HepG2 (cell line): Measurements from ENCODE around the gene INTS1. TPM values are rescaled to one million over a fixed set of nuclear protein-coding genes. Genes with fewer than 3 reads are reported as not detected.

Experiments
- ATAC-seq: fragments of 200-7000 bp; cut with Tn5 transposase; 3 replicates; pipeline ENCODE4 v1.9.1; 2020; ENCODE audit warnings: mild to moderate bottlenecking, moderate library complexity
- BruUV-seq: library from RNA; stranded (reverse); fragments of 400-500 nt; replicated peaks from 2 replicates; lab custom pipeline; 2021; lab: Mats Ljungman, UMichigan
- CTCF ChIA-PET: fragments of 300-600 bp; formaldehyde crosslinking; extraction: SDS; loops from one replicate; lab custom pipeline; 2021; ENCODE audit warnings: low total read pairs, inconsistent platforms, low intra/inter-chr PET ratio; lab: Yijun Ruan, JAX
- POLR2A ChIA-PET: fragments of 350-600 bp; sonication (Branson Sonifier 250); formaldehyde crosslinking; loops from one replicate; lab custom pipeline; 2020; ENCODE audit warnings: antibody characterized with exemption, inconsistent platforms; lab: Yijun Ruan, JAX
- DNase-seq: peaks from one replicate; pipeline ENCODE4 v3.0.0-alpha.2; 2015; ENCODE audit warnings: low spot score
- FAIRE-seq: peaks from 3 replicates; lab custom pipeline; 2011; peaks lifted over from hg19 to GRCh38; lab: Jason Lieb, UNC
- H2AFZ ChIP-seq: one replicate; pipeline ENCODE4 v1.6.1; 2011; ENCODE audit warnings: low read length, inconsistent platforms
- H3K27ac ChIP-seq: fragments of 300-600 bp; 3 replicates; pipeline ENCODE4 v1.8.0; 2011; ENCODE audit warnings: mixed run types, mild to moderate bottlenecking, mixed read lengths, low read length, inconsistent platforms; ENCODE audit not compliant: insufficient read depth; ENCODE audit errors: extremely low read length
- H3K27me3 ChIP-seq, 2 experiments: fragments of 200-600 bp in 1 of 2; 2 replicates in 1 of 2; 3 replicates in 1 of 2; pipeline versions ENCODE4 v1.6.0 to v1.8.0; 2011; ENCODE audit warnings: low read length in 2 of 2, mild to moderate bottlenecking in 2 of 2, moderate library complexity in 2 of 2, inconsistent platforms in 1 of 2; ENCODE audit not compliant: insufficient read depth in 2 of 2, control insufficient read depth in 1 of 2
- H3K36me3 ChIP-seq, 2 experiments: fragments of 200-600 bp in 1 of 2; replicated peaks in 1 of 2; 2 replicates in 1 of 2; 3 replicates in 1 of 2; pipeline versions ENCODE4 v1.5.1 to v1.8.0; 2011; ENCODE audit warnings: low read length in 2 of 2, inconsistent platforms in 1 of 2; ENCODE audit not compliant: insufficient read depth in 2 of 2, control insufficient read depth in 1 of 2
- H3K4me1 ChIP-seq: 2 replicates; pipeline ENCODE4 v1.5.1; 2012; ENCODE audit warnings: low read length, inconsistent platforms; ENCODE audit not compliant: insufficient read depth
- H3K4me2 ChIP-seq: 2 replicates; pipeline ENCODE4 v1.6.0; 2011; ENCODE audit warnings: low read depth, low read length, inconsistent platforms
- H3K4me3 ChIP-seq, 3 experiments: fragments of 200-600 bp in 1 of 3; sonication (generic), shearing (Covaris generic) in 1 of 3; replicated peaks in 1 of 3; 2 replicates each; pipeline ENCODE4 v1.5.1; 2011 to 2016; ENCODE audit warnings: low read length in 3 of 3, inconsistent platforms in 2 of 3, low read depth in 2 of 3, mild to moderate bottlenecking in 2 of 3, control low read depth in 1 of 3, mixed read lengths in 1 of 3; ENCODE audit not compliant: insufficient read depth in 1 of 3
- H3K79me2 ChIP-seq: one replicate; pipeline ENCODE4 v1.6.1; 2011; ENCODE audit warnings: low read length, inconsistent platforms; ENCODE audit not compliant: insufficient read depth
- H3K9ac ChIP-seq: 2 replicates; pipeline ENCODE4 v1.6.0; 2011; ENCODE audit warnings: mild to moderate bottlenecking, low read depth, low read length, inconsistent platforms; ENCODE audit not compliant: insufficient read depth
- H3K9me3 ChIP-seq: 2 replicates; pipeline ENCODE4 v1.5.1; 2012; ENCODE audit warnings: mild to moderate bottlenecking, low read length
- H4K20me1 ChIP-seq: 2 replicates; pipeline ENCODE4 v1.6.0; 2011; ENCODE audit warnings: inconsistent platforms, mild to moderate bottlenecking, low read length, moderate library complexity; ENCODE audit not compliant: insufficient read depth
- CC2D1A ChIP-seq: sonication (generic); formaldehyde crosslinking; IDR thresholded peaks from 2 replicates; pipeline ENCODE4 v1.8.1; 2023; ENCODE audit warnings: mild to moderate bottlenecking, missing genetic modification reagents
- MED1 ChIP-seq: sonication (generic); formaldehyde crosslinking; IDR thresholded peaks from 2 replicates; pipeline ENCODE4 v1.4.0; 2020; ENCODE audit warnings: missing genetic modification reagents
- NAIF1 ChIP-seq: sonication (generic); formaldehyde crosslinking; IDR thresholded peaks from 2 replicates; pipeline ENCODE4 v1.5.0; 2020; ENCODE audit warnings: mild to moderate bottlenecking, missing genetic modification reagents, borderline replicate concordance
- SRF ChIP-seq: IDR thresholded peaks from 2 replicates; pipeline ENCODE4 v1.6.1; 2011; ENCODE audit warnings: mild to moderate bottlenecking, low read depth, low read length, moderate library complexity
- STAG1 ChIP-seq: sonication (generic); formaldehyde crosslinking; IDR thresholded peaks from 2 replicates; pipeline ENCODE4 v1.4.0; 2020; ENCODE audit warnings: missing genetic modification reagents
- TCF12 ChIP-seq, 2 experiments: fragments of 450-650 bp in 1 of 2; sonication (generic) in 1 of 2; formaldehyde crosslinking in 1 of 2; IDR thresholded peaks; 2 replicates each; pipeline versions ENCODE4 v1.6.1 to v1.8.0; 2017 to 2022; ENCODE audit warnings: antibody characterized with exemption in 1 of 2, mild to moderate bottlenecking in 1 of 2, missing genetic modification reagents in 1 of 2, moderate library complexity in 1 of 2
- ZBTB20 ChIP-seq: sonication (generic); formaldehyde crosslinking; IDR thresholded peaks from 2 replicates; pipeline ENCODE4 v1.8.1; 2023; ENCODE audit warnings: missing genetic modification reagents, low read depth, mild to moderate bottlenecking, borderline replicate concordance
- ZBTB7B ChIP-seq: sonication (generic); formaldehyde crosslinking; IDR thresholded peaks from 2 replicates; pipeline ENCODE4 v1.4.0; 2020; ENCODE audit warnings: missing genetic modification reagents
- ZFP36L2 ChIP-seq: sonication (generic); formaldehyde crosslinking; IDR thresholded peaks from 2 replicates; pipeline ENCODE4 v1.4.0; 2020; ENCODE audit warnings: missing genetic modification reagents
- ZNF30 ChIP-seq: sonication (generic); formaldehyde crosslinking; IDR thresholded peaks from 2 replicates; pipeline ENCODE4 v1.5.0; 2020; ENCODE audit warnings: mild to moderate bottlenecking, missing genetic modification reagents
- ZNF331 ChIP-seq: sonication (generic); formaldehyde crosslinking; IDR thresholded peaks from 2 replicates; pipeline ENCODE4 v1.4.0; 2020; ENCODE audit warnings: missing genetic modification reagents
- ZNF768 ChIP-seq: sonication (generic); formaldehyde crosslinking; IDR thresholded peaks from 2 replicates; pipeline ENCODE4 v1.4.0; 2020; ENCODE audit warnings: missing genetic modification reagents
- WGBS: methylation state at CpG from one replicate; pipeline ENCODE4 v1.1.6; 2017; ENCODE audit warnings: low lambda C conversion rate; 5-methylcytosine and 5-hydroxymethylcytosine counted together
- in situ Hi-C: cut with HindIII; loops from 2 replicates; pipeline ENCODE4 v1.10.0; 2017; ENCODE audit warnings: low pct_unique_long_range_greater_than_20kb; ENCODE audit not compliant: extremely low pct_ligation_motif_present
- intact Hi-C: fragments of 100-400 bp; cut with micrococcal nuclease; formaldehyde crosslinking; loops from one replicate; pipeline ENCODE4 v1.10.0; 2022; ENCODE audit not compliant: unreplicated experiment
- polyA plus RNA-seq, 8 experiments: library from polyadenylated mRNA; depleted of rRNA in 3 of 8; stranded (reverse) in 7 of 8; unstranded in 1 of 8; fragments of >200 nt; fragmentation: Illumina TruSeq in 4 of 8; extraction: Trizol in 4 of 8; gene quantifications; 2 replicates each; pipeline versions ENCODE4 v1.2.1 to v1.2.3, GENCODE V29; 2011 to 2016; ENCODE audit warnings: low read depth in 4 of 8, missing spikeins in 1 of 8, mixed read lengths in 1 of 8; ENCODE audit not compliant: insufficient read depth in 1 of 8
- total RNA-seq, 5 experiments: library from RNA; depleted of rRNA; stranded (reverse); fragments of >200 nt; fragmentation: Illumina TruSeq; extraction: Trizol; gene quantifications; 2 replicates each; pipeline ENCODE4 v1.2.3, GENCODE V29; 2016; ENCODE audit warnings: low read depth in 1 of 5
- TF ChIP-seq, protein P1 (sequence below): sonication (generic); formaldehyde crosslinking; IDR thresholded peaks from 2 replicates; pipeline ENCODE4 v1.9.0; 2022; ENCODE audit warnings: missing genetic modification reagents, mild to moderate bottlenecking, borderline replicate concordance
- TF ChIP-seq, protein P2 (sequence below): sonication (generic); formaldehyde crosslinking; IDR thresholded peaks from 2 replicates; pipeline ENCODE4 v1.5.0; 2020; ENCODE audit warnings: mild to moderate bottlenecking, missing genetic modification reagents
- TF ChIP-seq, protein P3 (sequence below): fragments of 450-650 bp; IDR thresholded peaks from 2 replicates; pipeline ENCODE4 v1.6.1; 2016
- TF ChIP-seq, protein P4 (sequence below): sonication (generic); formaldehyde crosslinking; IDR thresholded peaks from 2 replicates; pipeline ENCODE4 v1.4.0; 2020; ENCODE audit warnings: missing genetic modification reagents, mild to moderate bottlenecking, borderline replicate concordance

INTS1 gene
- total and polyA plus RNA-seq, 2 of the 13 experiments (the other 11 are each of a cell fraction or from before 2014, with no cell fraction given) = 13.7 to 29.0 TPM

DNA sequence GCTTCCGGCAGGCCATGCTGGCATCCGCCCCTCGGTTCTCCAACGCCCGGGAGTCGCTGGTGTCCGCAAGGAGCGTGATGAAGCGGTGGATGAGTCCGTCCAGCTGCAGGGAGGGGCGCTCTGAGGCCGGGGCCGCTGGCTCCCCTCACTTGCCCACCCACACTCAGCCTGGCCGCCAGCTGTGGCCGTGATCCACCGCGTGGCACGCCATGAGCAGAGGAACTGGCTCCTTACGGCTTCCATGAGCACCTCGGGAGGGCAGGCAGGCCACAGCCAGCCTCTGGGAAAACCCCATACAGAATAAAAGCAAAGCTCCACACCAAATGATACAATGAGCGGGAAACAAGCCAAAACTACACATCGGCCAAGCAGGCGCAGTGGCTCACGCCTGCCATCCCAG lies 29.5 kb downstream of the INTS1 start (continued):
- no peak for TF ChIP-seq ZNF768 (CRISPR knock-in tag)
- no peak for TF ChIP-seq TCF12 (IDR thresholded peaks at IDR 0.05)
- no peak for TF ChIP-seq TCF12 (CRISPR knock-in tag; IDR thresholded peaks at IDR 0.05)
- no peak for TF ChIP-seq NAIF1
- TF ChIP-seq, protein P1, sequence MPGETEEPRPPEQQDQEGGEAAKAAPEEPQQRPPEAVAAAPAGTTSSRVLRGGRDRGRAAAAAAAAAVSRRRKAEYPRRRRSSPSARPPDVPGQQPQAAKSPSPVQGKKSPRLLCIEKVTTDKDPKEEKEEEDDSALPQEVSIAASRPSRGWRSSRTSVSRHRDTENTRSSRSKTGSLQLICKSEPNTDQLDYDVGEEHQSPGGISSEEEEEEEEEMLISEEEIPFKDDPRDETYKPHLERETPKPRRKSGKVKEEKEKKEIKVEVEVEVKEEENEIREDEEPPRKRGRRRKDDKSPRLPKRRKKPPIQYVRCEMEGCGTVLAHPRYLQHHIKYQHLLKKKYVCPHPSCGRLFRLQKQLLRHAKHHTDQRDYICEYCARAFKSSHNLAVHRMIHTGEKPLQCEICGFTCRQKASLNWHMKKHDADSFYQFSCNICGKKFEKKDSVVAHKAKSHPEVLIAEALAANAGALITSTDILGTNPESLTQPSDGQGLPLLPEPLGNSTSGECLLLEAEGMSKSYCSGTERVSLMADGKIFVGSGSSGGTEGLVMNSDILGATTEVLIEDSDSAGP = no peak

DNA sequence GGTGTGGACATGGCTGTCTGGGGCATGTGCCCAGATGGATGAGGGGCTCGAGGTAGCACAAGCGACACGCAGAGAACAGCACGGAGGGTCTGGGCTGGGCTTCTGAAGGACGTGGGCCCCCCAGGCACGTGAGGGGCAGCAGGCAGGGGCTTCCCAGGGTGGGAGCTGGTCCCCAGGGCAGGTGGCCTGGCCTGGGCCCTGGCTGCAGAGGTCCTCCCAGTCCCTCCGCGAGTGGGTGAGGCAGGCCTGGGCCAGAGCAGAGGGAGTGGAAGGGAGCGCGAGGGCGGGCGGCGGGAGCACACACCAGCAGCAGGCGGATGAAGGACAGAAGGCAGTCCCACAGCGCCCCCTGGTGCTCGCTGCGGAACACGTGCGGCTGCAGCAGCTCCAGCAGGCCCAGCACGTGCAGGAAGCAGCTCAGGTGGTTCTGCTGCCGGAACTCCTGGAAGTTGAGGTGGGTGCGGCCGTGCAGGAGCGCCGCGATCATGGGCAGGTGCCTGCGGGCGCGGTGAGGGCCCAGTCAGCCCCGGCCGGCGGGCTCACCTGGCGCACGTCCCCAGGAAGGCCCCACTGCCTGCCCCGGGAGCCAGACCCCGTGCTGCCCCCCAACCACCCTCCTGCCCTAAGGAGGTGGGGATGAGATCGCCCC lies 30.2 kb downstream of the INTS1 start:
- Histone ChIP-seq H3K27me3 (no peaks in the 10 kb centered on the region), H2AFZ (no peak overlapping the region), H3K36me3 (peaks cover 15 to 20% of the 10 kb centered on the region in 2 experiments; a peak in 3 of 5 replicates), H3K4me3 (no peak overlapping the region), H3K9ac (no peak overlapping the region), H3K27ac (no peak overlapping the region), H4K20me1 (no peaks in the 10 kb centered on the region), H3K9me3 (no peaks in the 10 kb centered on the region), H3K4me2 (no peak overlapping the region), H3K4me1 (no peaks in the 10 kb centered on the region), H3K79me2 (no peaks in the 10 kb centered on the region)
- WGBS = 84% methylated on average over 10 of the region's 37 CpGs
- no peak for FAIRE-seq
- in situ Hi-C loops (no loop called here), intact Hi-C loops (no loop called here)
- peak; percentile 63 for DNase-seq
- ChIA-PET POLR2A (interaction anchor here (0.6 to 1.2 kb wide), 2 partner anchors 45 to 496 kb away, joined by 3 read pairs; no protein-coding TSS in a partner anchor), CTCF (interaction anchor here (1.6 kb wide), 1 partner anchor 248 kb away, joined by 9 read pairs; no protein-coding TSS in a partner anchor)
- BruUV-seq = no TSS peak
- ATAC-seq = peak; percentile 74
- TF ChIP-seq, protein P2, sequence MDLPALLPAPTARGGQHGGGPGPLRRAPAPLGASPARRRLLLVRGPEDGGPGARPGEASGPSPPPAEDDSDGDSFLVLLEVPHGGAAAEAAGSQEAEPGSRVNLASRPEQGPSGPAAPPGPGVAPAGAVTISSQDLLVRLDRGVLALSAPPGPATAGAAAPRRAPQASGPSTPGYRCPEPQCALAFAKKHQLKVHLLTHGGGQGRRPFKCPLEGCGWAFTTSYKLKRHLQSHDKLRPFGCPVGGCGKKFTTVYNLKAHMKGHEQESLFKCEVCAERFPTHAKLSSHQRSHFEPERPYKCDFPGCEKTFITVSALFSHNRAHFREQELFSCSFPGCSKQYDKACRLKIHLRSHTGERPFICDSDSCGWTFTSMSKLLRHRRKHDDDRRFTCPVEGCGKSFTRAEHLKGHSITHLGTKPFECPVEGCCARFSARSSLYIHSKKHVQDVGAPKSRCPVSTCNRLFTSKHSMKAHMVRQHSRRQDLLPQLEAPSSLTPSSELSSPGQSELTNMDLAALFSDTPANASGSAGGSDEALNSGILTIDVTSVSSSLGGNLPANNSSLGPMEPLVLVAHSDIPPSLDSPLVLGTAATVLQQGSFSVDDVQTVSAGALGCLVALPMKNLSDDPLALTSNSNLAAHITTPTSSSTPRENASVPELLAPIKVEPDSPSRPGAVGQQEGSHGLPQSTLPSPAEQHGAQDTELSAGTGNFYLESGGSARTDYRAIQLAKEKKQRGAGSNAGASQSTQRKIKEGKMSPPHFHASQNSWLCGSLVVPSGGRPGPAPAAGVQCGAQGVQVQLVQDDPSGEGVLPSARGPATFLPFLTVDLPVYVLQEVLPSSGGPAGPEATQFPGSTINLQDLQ = no peak
- TF ChIP-seq ZBTB7B (CRISPR knock-in tag) (0 out of 2 replicates have a peak, but pooled peaks have one; percentile 18), ZFP36L2 (CRISPR knock-in tag) (no peak), CC2D1A (no peak), SRF (no peak), ZNF331 (CRISPR knock-in tag) (peak; percentile 50; the same call in 1 of the 2 replicates), STAG1 (CRISPR knock-in tag) (peak; percentile 94), ZBTB20 (no peak), MED1 (CRISPR knock-in tag) (peak; percentile 41; the same call in 1 of the 2 replicates), ZNF30 (CRISPR knock-in tag) (no peak)
- TF ChIP-seq, protein P3, sequence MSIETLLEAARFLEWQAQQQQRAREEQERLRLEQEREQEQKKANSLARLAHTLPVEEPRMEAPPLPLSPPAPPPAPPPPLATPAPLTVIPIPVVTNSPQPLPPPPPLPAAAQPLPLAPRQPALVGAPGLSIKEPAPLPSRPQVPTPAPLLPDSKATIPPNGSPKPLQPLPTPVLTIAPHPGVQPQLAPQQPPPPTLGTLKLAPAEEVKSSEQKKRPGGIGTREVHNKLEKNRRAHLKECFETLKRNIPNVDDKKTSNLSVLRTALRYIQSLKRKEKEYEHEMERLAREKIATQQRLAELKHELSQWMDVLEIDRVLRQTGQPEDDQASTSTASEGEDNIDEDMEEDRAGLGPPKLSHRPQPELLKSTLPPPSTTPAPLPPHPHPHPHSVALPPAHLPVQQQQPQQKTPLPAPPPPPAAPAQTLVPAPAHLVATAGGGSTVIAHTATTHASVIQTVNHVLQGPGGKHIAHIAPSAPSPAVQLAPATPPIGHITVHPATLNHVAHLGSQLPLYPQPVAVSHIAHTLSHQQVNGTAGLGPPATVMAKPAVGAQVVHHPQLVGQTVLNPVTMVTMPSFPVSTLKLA = peak; percentile 90
- TF ChIP-seq, protein P4, sequence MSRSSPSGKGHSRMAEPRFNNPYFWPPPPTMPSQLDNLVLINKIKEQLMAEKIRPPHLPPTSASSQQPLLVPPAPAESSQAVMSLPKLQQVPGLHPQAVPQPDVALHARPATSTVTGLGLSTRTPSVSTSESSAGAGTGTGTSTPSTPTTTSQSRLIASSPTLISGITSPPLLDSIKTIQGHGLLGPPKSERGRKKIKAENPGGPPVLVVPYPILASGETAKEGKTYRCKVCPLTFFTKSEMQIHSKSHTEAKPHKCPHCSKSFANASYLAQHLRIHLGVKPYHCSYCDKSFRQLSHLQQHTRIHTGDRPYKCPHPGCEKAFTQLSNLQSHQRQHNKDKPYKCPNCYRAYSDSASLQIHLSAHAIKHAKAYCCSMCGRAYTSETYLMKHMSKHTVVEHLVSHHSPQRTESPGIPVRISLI (CRISPR knock-in tag) = no peak
